EH (cell line): Measurements from ENCODE around the gene MAP7.
A peak's percentile ranks its signal among the peaks of the same experiment; 100 is the strongest.

Source experiments
- DNase-seq: peaks from one replicate; pipeline ENCODE4 v3.0.0-alpha.2; 2015; ENCODE audit warnings: low read depth

The MAP7 gene

GRCh38 chr6:136564180-136564579 is 14.0 kb upstream of the MAP7 start:
- DNase-seq = no peak

- DNase-seq = no peak
These were observed 13.3 kb upstream of the MAP7 start for GRCh38 chr6:136563386-136564152.

GRCh38 chr6:136562211-136562610 is 12.0 kb upstream of the MAP7 start:
- DNase-seq = no peak

- no peak for DNase-seq
These were observed 3.1 kb upstream of the MAP7 start for GRCh38 chr6:136553166-136553787.

DNA sequence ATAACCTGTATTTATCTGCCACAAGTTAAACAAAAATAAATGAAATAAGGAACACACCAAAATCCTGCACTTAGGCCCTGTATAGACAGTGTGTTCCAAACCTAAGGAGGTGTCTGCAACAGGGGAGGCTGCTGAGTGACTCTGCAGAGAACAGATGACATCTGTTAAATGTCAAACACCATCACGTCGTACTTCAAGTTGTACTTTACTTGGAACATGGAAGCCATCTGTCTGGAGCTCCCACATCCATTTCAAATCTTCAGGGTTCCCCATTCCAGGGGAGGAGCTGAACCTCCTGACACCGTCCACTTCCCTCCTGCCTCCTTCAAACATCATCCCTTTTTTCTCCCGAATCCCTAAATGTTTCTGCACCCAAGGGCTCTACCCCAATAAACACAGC is 1.8 kb upstream of the MAP7 start:
- no peak for DNase-seq

GRCh38 chr6:136551103-136551502 is 881 bp upstream of the MAP7 start:
- DNase-seq = no peak

- DNase-seq = no peak
These were observed 235 bp downstream of the MAP7 start for GRCh38 chr6:136550045-136550329.

- DNase-seq = no peak
These were observed 750 bp downstream of the MAP7 start for GRCh38 chr6:136549300-136550044.

DNA sequence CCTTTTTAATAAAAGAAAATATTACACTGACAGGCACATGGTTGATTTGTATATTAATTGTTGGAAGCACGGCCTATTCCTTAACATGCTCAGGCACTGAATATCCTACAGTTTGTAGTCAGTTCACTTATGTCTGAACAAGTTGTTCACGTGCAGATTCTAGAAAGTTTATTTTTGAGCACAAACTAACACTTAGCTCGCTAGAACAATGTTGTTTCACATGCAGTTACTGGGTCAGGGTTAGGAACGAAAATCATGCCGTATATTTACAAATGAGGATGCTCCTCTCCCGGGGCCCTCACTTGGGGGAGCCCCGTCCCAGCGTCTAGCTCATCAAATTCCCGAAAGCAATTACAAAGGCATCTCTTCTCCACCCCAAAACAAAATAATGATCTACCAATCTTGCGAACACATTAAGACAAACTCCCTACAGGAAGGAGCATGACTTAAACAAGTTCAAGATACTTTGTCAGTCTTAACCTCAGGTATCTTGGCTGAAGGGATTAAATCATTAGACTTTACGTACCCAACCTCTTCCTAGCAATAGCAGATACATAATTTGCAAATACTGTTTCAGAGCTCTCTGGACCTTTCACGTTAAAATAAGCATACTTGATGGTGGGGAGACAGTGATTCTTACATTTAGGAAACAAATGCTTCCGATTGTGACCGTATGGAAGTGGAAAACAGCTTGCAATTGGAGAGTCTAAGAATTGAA is 1.5 kb downstream of the MAP7 start:
- no peak for DNase-seq

- DNase-seq = no peak
These were observed 2.4 kb downstream of the MAP7 start for GRCh38 chr6:136547871-136548270.

DNA sequence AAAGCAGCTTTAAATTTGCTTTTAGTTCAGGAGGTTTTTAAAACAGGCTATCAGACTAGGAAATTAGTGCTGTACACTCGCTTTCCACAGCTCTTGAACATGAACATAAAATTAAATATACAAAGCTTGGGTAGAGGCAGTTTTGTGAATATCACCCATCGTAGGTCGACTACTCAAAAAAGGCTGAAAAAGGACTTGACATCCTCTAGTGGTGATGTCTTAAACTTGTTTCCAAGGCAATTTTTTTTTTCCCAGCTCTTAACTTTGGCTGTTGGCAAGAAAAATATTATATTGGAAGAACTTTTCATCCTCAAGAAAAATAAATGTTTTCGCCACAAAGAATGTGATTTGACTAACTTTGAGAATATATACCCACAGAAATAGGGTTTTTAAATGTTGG is 2.9 kb downstream of the MAP7 start:
- peak; percentile 26 for DNase-seq

DNA sequence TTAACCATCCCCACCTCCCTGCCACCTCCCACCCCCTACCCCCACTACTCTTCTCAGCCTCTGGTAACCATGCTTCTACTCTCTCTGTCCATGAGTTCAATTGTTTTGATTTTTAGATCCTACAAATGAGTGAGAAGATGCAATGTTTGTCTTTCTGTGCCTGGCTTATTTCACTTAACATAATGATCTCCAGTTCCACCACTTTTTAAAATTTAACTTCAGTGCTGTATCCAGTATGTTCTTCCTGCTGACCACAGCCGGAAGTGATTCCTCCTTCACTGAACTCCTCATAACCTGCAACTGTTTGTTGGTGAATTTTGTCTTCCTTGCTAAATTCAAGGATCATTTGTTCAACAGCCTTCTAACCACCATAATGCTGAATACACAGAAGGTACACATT is 3.9 kb downstream of the MAP7 start:
- no peak for DNase-seq

DNA sequence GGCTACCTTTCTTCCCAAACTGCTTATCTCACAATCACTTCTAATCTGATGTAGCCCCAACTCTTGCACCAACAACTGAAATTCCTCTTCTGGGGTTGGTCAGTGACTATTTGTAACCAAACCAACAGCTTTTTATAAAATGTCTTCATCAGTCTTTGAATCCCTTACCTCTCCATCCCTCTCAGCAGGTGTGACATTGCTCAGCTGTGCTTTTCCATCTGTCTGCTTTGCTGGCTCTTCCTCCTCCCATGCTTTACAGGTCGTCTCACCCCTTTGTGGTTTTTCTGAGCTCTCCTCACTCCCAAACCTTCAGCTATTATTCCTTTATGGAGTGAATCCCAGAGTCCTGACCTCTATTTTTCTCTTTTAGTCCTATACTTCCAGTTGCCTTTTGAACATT is 5.9 kb downstream of the MAP7 start:
- DNase-seq = no peak

DNA sequence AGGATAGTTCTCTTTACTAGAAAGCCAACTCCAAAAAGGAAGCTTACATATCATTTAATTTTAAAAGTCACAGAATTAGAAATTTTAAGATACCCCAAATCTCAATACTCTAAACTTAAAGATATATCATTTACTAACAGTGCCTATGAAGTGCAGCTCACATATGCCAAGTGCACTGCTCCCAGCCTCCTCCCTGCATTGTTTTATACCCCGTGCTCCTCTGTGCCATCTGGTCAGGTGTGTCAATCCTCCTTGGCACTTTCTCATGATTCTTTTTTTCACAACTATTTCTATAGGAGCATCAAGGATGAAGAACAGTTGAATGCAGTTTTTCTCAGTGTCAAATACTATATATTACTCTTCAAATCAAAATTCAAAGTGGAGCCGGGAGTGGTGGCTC is 8.8 kb downstream of the MAP7 start:
- DNase-seq = no peak

- no peak for DNase-seq
These were observed 10.1 kb downstream of the MAP7 start for GRCh38 chr6:136539967-136540652.

GRCh38 chr6:136538836-136539235 is 11.4 kb downstream of the MAP7 start:
- DNase-seq = no peak

GRCh38 chr6:136535880-136536650 is 14.2 kb downstream of the MAP7 start:
- DNase-seq = no peak

GRCh38 chr6:136535017-136535765 is 15.0 kb downstream of the MAP7 start:
- no peak for DNase-seq

DNA sequence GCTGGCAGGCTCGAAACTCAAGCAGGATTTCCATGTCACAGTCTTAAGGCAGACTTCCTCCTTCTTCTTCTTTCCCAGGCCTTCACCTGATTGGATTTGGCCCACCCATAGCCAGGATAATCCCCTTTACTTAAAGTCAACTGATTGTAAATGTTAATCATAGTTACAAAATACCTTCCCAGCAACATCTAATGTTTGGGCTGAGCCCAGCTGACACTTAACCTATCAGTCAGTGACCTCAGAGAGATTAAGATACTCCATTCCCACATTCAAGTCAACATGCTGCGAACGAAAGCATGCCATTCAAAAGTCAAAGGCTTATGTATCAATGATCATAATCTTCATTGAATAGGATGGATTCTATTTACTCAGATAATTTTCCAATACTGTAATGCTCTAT is 16.0 kb downstream of the MAP7 start:
- no peak for DNase-seq

- DNase-seq = no peak
These were observed 16.7 kb downstream of the MAP7 start for GRCh38 chr6:136533487-136533886.

DNA sequence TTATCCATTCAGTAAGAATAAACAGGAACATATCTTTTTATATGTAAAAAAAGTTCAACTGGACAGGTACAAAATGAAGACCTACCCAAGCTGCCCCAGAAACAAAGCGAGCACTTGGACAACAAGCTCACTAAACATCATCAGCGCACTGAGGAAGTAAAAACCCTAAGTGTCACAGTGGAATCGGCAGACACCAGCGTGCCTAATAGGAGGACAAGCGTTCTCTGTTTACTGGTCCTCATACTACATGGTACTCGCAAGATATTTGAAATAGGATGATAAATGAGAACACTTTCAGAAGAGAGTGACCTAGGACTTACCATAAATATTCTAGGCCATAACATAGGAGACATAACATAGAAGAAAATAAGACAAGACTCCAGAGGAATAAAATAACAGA is 18.2 kb downstream of the MAP7 start:
- DNase-seq = no peak
